ENCODE results near the gene SLC27A2. TPM values are rescaled to one million over a fixed set of nuclear protein-coding genes. Genes with fewer than 3 reads are reported as not detected.

SLC27A2 gene
- total RNA-seq, 2 experiments from 2014 or later = not detected

GRCh38 chr15:50149090-50149489 is 32.9 kb upstream of the SLC27A2 start:
- Histone ChIP-seq H2AFZ (ENCODE audit: low read length) (no peak overlapping the region), H3K4me1 (ENCODE audit: insufficient read depth, low read length, poor library complexity, severe bottlenecking) (no peaks in the 10 kb centered on the region), H3K9me3 (ENCODE audit: low read length) (no peaks in the 10 kb centered on the region), H3K4me2 (ENCODE audit: low read length) (no peak overlapping the region), H3K27ac (ENCODE audit: low read depth, low read length, poor library complexity, severe bottlenecking) (no peak overlapping the region), H3K79me2 (ENCODE audit: insufficient read depth, low read depth, low read length) (no peaks in the 10 kb centered on the region), H3K9me2 (ENCODE audit: insufficient read depth, low read length) (no peaks in the 10 kb centered on the region), H3K4me3 (ENCODE audit: low read depth, low read length, poor library complexity, severe bottlenecking) (no peak overlapping the region), H3K36me3 (ENCODE audit: insufficient read depth, low read length) (no peaks in the 10 kb centered on the region), H4K20me1 (ENCODE audit: insufficient read depth, low read length) (no peaks in the 10 kb centered on the region)
- intact Hi-C loops (cut with micrococcal nuclease; ENCODE audit: unreplicated experiment) = loop anchor here (10.0 kb wide), 1 partner anchor 1284 kb away; no protein-coding TSS in a partner anchor
- ChIA-PET CTCF (ENCODE audit: unreplicated experiment) (no interaction called here), POLR2A (interaction anchor here (0.6 kb wide), 1 partner anchor 41 kb away, joined by 3 read pairs; no protein-coding TSS in a partner anchor)
- no TSS peak for BruUV-seq (replicated peaks)
- DNase-seq (ENCODE audit: low spot score) = no peak
- no peak for TF ChIP-seq EZH2phosphoT487 (IDR thresholded peaks at IDR 0.05; ENCODE audit: borderline replicate concordance, low read depth, low read length)
- no peak for TF ChIP-seq CTCF (conservative IDR thresholded peaks at IDR 0.05; ENCODE audit: low read length)

DNA sequence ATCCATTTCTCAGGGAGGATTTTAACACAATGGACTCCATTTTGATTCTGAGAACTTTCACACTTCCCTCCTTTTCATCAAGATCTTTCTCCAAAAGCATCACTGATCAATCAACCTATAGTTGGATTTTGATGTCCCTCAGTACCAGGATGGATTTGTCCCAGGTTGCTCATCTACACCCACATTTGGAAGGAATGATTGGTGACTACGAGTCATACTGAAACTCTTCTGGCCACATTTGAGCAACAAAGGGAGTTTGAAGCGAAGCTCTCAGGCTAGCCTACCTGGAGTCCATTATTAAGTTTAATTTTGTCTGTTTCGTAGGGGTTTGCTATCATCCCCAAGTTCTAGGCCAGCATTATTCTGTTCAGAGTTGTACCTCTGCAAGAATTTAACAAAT is 31.6 kb upstream of the SLC27A2 start:
- Histone ChIP-seq H3K9me3 (ENCODE audit: low read length) (no peaks in the 10 kb centered on the region), H3K9me2 (ENCODE audit: insufficient read depth, low read length) (no peaks in the 10 kb centered on the region), H3K4me3 (ENCODE audit: low read depth, low read length, poor library complexity, severe bottlenecking) (no peak overlapping the region), H3K27ac (ENCODE audit: low read depth, low read length, poor library complexity, severe bottlenecking) (no peak overlapping the region), H3K36me3 (ENCODE audit: insufficient read depth, low read length) (no peaks in the 10 kb centered on the region), H4K20me1 (ENCODE audit: insufficient read depth, low read length) (no peaks in the 10 kb centered on the region), H2AFZ (ENCODE audit: low read length) (no peak overlapping the region), H3K4me1 (ENCODE audit: insufficient read depth, low read length, poor library complexity, severe bottlenecking) (no peaks in the 10 kb centered on the region), H3K79me2 (ENCODE audit: insufficient read depth, low read depth, low read length) (no peaks in the 10 kb centered on the region), H3K4me2 (ENCODE audit: low read length) (no peak overlapping the region)
- CTCF ChIA-PET (ENCODE audit: unreplicated experiment) = no interaction called here
- POLR2A ChIA-PET = no interaction called here
- TF ChIP-seq CTCF (conservative IDR thresholded peaks at IDR 0.05; ENCODE audit: low read length) (no peak), EZH2phosphoT487 (IDR thresholded peaks at IDR 0.05; ENCODE audit: borderline replicate concordance, low read depth, low read length) (no peak)
- DNase-seq (ENCODE audit: low spot score) = no peak
- intact Hi-C loops (cut with micrococcal nuclease; ENCODE audit: unreplicated experiment) = no loop called here
- BruUV-seq (replicated peaks) = no TSS peak

DNA sequence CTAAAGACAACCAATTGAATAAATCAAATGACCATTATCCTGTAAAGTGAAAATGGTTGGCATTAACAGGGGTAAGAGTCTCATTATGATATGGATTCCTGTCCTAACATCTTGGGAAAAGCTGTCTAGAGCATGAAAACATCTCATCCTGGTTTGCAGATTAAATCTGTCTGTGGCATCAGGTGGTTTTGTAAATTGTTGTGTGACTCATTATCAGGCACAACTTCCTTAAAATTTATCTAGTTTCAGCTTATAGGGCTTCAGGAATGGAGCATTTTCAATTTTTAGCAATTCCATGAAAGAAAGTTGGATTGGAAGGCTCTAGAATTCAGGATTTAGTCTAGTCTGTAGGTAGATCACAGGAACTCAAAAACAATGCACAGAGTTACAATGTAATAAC is 31.1 kb upstream of the SLC27A2 start:
- Histone ChIP-seq H3K27ac (ENCODE audit: low read depth, low read length, poor library complexity, severe bottlenecking) (no peak overlapping the region), H2AFZ (ENCODE audit: low read length) (no peak overlapping the region), H3K4me3 (ENCODE audit: low read depth, low read length, poor library complexity, severe bottlenecking) (no peak overlapping the region), H4K20me1 (ENCODE audit: insufficient read depth, low read length) (no peaks in the 10 kb centered on the region), H3K9me2 (ENCODE audit: insufficient read depth, low read length) (no peaks in the 10 kb centered on the region), H3K4me2 (ENCODE audit: low read length) (no peak overlapping the region), H3K36me3 (ENCODE audit: insufficient read depth, low read length) (no peaks in the 10 kb centered on the region), H3K79me2 (ENCODE audit: insufficient read depth, low read depth, low read length) (no peaks in the 10 kb centered on the region), H3K4me1 (ENCODE audit: insufficient read depth, low read length, poor library complexity, severe bottlenecking) (no peaks in the 10 kb centered on the region), H3K9me3 (ENCODE audit: low read length) (no peaks in the 10 kb centered on the region)
- no TSS peak for BruUV-seq (replicated peaks)
- TF ChIP-seq EZH2phosphoT487 (IDR thresholded peaks at IDR 0.05; ENCODE audit: borderline replicate concordance, low read depth, low read length) (no peak), CTCF (conservative IDR thresholded peaks at IDR 0.05; ENCODE audit: low read length) (no peak)
- DNase-seq (ENCODE audit: low spot score) = no peak
- intact Hi-C loops (cut with micrococcal nuclease; ENCODE audit: unreplicated experiment) = no loop called here
- ChIA-PET POLR2A (interaction anchor here (0.6 kb wide), 3 partner anchors 433 to 1107 kb away, joined by 3 to 4 read pairs (median 3); no protein-coding TSS in a partner anchor), CTCF (ENCODE audit: unreplicated experiment) (interaction anchor here (0.6 kb wide), 1 partner anchor 57 kb away, joined by 3 read pairs; no protein-coding TSS in a partner anchor)
